Suprapubic skin (tissue), 4 donors: ENCODE results near the gene SFT2D3.

Source experiments
- POLR2A ChIP-seq, 2 donors: fragments of 450-650 bp; IDR thresholded peaks; one replicate each; pipeline ENCODE4 v1.6.1; 2017; ENCODE audit warnings: antibody characterized with exemption in 2 of 2, mild to moderate bottlenecking in 2 of 2, moderate library complexity in 2 of 2
- POLR2AphosphoS5 ChIP-seq, 3 donors: sonication (generic); formaldehyde crosslinking; IDR thresholded peaks; one replicate each; pipeline ENCODE4 v1.6.1; 2017; ENCODE audit warnings: antibody characterized with exemption in 3 of 3
- TF ChIP-seq, protein P1 (sequence below), 2 donors: fragments of 200-600 bp in 1 of 2; fragments of 450-650 bp in 1 of 2; sonication (generic) in 1 of 2; IDR thresholded peaks; one replicate each; pipeline ENCODE4 v1.5.1; 2016 to 2019; ENCODE audit warnings: antibody characterized with exemption in 2 of 2, mild to moderate bottlenecking in 1 of 2, moderate library complexity in 1 of 2

GRCh38 chr2:127679680-127680361 lies 21.5 kb upstream of the SFT2D3 start:
- TF ChIP-seq, protein P1, sequence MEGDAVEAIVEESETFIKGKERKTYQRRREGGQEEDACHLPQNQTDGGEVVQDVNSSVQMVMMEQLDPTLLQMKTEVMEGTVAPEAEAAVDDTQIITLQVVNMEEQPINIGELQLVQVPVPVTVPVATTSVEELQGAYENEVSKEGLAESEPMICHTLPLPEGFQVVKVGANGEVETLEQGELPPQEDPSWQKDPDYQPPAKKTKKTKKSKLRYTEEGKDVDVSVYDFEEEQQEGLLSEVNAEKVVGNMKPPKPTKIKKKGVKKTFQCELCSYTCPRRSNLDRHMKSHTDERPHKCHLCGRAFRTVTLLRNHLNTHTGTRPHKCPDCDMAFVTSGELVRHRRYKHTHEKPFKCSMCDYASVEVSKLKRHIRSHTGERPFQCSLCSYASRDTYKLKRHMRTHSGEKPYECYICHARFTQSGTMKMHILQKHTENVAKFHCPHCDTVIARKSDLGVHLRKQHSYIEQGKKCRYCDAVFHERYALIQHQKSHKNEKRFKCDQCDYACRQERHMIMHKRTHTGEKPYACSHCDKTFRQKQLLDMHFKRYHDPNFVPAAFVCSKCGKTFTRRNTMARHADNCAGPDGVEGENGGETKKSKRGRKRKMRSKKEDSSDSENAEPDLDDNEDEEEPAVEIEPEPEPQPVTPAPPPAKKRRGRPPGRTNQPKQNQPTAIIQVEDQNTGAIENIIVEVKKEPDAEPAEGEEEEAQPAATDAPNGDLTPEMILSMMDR (IDR thresholded peaks at IDR 0.05), result no peak
- no peak for TF ChIP-seq POLR2A (IDR thresholded peaks at IDR 0.05)
- TF ChIP-seq POLR2AphosphoS5 (IDR thresholded peaks at IDR 0.05), result no peak
